Measurements from ENCODE around the gene SSBP2.

DNA sequence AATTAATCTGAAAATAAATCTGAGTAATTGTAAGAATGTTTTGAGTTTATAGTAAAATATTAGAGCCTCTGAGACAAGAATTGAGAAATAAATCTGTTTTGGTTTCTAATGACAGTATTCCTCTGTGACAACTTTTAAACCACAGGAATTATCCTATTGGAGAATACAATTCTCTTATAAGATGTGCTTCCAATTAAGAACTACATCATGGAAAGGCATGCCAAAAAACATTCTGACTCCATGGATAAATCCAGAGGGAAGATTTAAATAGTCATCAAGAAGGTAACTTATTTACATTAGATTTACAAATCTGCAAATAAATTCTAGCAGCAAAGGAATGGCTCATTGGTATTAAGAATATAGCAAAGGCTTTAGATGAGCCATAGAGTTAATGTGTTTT is 178.7 kb downstream of the SSBP2 start:
- TF ChIP-seq, protein P1, sequence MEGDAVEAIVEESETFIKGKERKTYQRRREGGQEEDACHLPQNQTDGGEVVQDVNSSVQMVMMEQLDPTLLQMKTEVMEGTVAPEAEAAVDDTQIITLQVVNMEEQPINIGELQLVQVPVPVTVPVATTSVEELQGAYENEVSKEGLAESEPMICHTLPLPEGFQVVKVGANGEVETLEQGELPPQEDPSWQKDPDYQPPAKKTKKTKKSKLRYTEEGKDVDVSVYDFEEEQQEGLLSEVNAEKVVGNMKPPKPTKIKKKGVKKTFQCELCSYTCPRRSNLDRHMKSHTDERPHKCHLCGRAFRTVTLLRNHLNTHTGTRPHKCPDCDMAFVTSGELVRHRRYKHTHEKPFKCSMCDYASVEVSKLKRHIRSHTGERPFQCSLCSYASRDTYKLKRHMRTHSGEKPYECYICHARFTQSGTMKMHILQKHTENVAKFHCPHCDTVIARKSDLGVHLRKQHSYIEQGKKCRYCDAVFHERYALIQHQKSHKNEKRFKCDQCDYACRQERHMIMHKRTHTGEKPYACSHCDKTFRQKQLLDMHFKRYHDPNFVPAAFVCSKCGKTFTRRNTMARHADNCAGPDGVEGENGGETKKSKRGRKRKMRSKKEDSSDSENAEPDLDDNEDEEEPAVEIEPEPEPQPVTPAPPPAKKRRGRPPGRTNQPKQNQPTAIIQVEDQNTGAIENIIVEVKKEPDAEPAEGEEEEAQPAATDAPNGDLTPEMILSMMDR (IDR thresholded peaks at IDR 0.05) = no peak
- no peak for TF ChIP-seq POLR2A (IDR thresholded peaks at IDR 0.05)
- TF ChIP-seq EP300 (IDR thresholded peaks at IDR 0.05) = no peak
